Measurements from ENCODE around the gene OR8G1.
"Not testable (repeated sequence)": the region's sequence is repeated elsewhere in the genome, so short reads cannot be mapped to it uniquely, and the experiment has no call there.

The OR8G1 gene

GRCh38 chr11:124256076-124256475 is 15.2 kb downstream of the OR8G1 start, which contains the start of gene OR8G5:
Gene OR8G5 (plus strand): TSS chr11:124256376. CDS start chr11:124264932, 8,556 bp downstream.
- no peak for DNase-seq (ENCODE audit: extremely low read depth, low read depth)
- no peak for TF ChIP-seq CTCF (IDR thresholded peaks at IDR 0.05; ENCODE audit: low read depth, low read length)

GRCh38 chr11:124265041-124265440 is 24.1 kb downstream of the OR8G1 start:
- DNase-seq (ENCODE audit: extremely low read depth, low read depth), result not testable (repeated sequence)

- not testable (repeated sequence) for DNase-seq (ENCODE audit: extremely low read depth, low read depth)
Observed at GRCh38 chr11:124270886-124271285, 30.0 kb downstream of the OR8G1 start.

- no peak for TF ChIP-seq CTCF (IDR thresholded peaks at IDR 0.05; ENCODE audit: low read depth, low read length)
Observed at GRCh38 chr11:124274000-124274399, 33.1 kb downstream of the OR8G1 start.

GRCh38 chr11:124276081-124276480 is 35.2 kb downstream of the OR8G1 start:
- no peak for TF ChIP-seq CTCF (IDR thresholded peaks at IDR 0.05; ENCODE audit: low read depth, low read length)
- DNase-seq (ENCODE audit: extremely low read depth, low read depth), result no peak

More at GRCh38 chr11:124274000-124274399, 33.1 kb downstream of the OR8G1 start:
- DNase-seq (ENCODE audit: extremely low read depth, low read depth), result no peak

- DNase-seq (ENCODE audit: extremely low read depth, low read depth), result no peak
- no peak for TF ChIP-seq CTCF (IDR thresholded peaks at IDR 0.05; ENCODE audit: low read depth, low read length)
Observed at GRCh38 chr11:124277207-124277606, 36.3 kb downstream of the OR8G1 start.

- DNase-seq (ENCODE audit: extremely low read depth, low read depth), result no peak
Observed at GRCh38 chr11:124277804-124278203, 36.9 kb downstream of the OR8G1 start.

GRCh38 chr11:124278261-124278660 is 37.4 kb downstream of the OR8G1 start:
- DNase-seq (ENCODE audit: extremely low read depth, low read depth), result no peak
- no peak for TF ChIP-seq CTCF (IDR thresholded peaks at IDR 0.05; ENCODE audit: low read depth, low read length)

More at GRCh38 chr11:124277804-124278203, 36.9 kb downstream of the OR8G1 start:
- no peak for TF ChIP-seq CTCF (IDR thresholded peaks at IDR 0.05; ENCODE audit: low read depth, low read length)
